ENCODE data around the gene FBXO28.

The FBXO28 gene

GRCh38 chr1:224095867-224096266, 18.0 kb upstream of the FBXO28 start:
- no peak for DNase-seq

GRCh38 chr1:224096773-224097172, 17.1 kb upstream of the FBXO28 start:
- DNase-seq, result no peak

- DNase-seq, result no peak
These were observed 15.9 kb upstream of the FBXO28 start for GRCh38 chr1:224098007-224098406.

DNA sequence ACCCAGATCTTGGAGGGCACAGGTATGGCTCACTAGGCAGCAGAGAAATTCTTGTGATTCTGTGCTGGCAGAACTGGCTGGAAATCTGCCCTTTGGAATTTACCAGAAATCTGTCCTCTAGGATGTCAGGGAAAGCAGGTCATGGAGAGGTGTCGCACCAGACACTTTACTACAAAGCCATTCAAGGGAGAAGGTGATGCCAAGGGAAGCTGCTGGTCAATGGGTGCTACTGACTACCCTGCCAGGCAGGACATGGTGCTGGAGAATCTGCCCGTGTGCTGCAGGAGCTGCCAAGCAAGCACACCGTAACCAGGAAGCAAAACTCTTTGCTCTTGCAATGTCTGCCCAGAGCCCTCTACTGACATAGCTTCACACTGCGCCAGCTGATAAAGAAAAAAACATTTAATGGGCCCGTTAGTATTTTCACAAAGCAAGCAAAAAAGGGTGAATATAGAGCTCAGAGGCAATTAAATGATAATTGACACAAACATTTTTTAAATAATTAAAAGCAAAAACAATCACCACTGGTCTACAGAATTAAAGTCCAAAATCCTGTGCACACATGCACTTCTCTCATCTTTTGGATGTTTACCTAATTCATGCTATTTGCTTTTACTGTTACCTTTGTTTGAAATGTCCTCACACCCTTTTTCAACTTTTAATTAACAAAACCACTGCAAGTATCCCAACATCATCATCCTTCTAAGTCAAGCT, 7.2 kb upstream of the FBXO28 start:
- no peak for DNase-seq

GRCh38 chr1:224107282-224107625, 6.7 kb upstream of the FBXO28 start:
- DNase-seq, result no peak

- no peak for DNase-seq
These were observed 4.9 kb upstream of the FBXO28 start for GRCh38 chr1:224108991-224109390.

DNA sequence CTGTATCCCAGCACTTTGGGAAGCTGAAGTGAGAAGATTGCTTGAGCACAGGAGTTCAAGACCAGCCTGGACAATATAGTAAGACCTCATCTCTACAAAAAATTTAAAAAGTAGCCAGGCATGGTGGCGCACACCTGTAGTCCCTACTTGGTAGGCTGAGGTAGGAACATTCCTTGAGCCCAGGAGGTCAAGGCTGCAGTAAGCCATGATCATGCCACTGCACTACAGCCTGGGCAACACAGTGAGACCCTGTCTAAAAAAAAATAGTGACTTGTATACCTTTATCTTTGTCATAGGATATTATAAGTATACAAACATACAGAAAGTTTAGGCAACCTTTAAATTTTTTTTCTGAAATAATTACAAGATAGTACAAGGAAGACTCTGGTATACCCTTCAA, 3.9 kb upstream of the FBXO28 start:
- DNase-seq, result no peak

GRCh38 chr1:224113005-224113404, 906 bp upstream of the FBXO28 start:
- DNase-seq, result no peak

- DNase-seq, result no peak
These were observed 380 bp upstream of the FBXO28 start for GRCh38 chr1:224113545-224113917.

- no peak for DNase-seq
These were observed 870 bp downstream of the FBXO28 start for GRCh38 chr1:224114787-224115175.

DNA sequence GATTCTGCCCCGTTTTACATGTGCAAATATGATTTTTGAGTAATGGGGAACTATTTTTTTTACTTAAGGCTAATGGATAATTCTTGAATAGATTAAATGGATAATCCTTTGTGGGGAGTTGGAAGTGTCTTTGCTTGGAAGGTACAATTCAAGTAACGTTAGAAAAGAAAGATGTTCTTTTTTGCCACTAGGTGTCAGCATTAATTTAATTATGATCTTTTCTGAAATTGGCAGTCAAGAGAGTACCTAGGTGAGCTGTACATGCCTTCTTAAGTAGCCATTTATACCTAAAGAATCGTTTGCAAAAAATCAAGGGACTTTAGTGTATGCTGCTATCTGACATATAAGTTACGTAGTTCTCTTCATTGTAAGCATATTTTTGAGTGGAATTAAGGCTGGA, 2.2 kb downstream of the FBXO28 start:
- no peak for DNase-seq

DNA sequence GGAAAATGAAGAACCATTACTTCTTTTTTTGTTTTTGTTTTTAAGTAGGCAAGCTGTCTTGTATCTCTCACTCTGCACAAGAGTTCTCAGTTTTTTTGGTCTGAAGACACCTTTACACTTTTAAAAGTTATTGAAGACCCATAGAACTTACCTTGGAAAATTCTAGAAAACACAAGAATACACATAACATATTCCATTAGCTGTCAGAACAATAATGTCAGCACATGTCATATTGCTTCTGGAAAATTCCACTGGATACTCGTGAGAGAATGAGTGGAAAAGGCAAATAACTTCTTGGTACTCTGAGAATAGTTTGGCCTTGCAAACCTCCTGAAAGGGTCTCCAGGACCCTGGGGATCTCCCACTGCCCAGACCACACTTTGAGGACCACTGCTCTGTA, 4.8 kb downstream of the FBXO28 start:
- no peak for DNase-seq

- DNase-seq, result no peak
These were observed 9.2 kb downstream of the FBXO28 start for GRCh38 chr1:224123136-224123535.

GRCh38 chr1:224124220-224124619, 10.3 kb downstream of the FBXO28 start:
- no peak for DNase-seq

DNA sequence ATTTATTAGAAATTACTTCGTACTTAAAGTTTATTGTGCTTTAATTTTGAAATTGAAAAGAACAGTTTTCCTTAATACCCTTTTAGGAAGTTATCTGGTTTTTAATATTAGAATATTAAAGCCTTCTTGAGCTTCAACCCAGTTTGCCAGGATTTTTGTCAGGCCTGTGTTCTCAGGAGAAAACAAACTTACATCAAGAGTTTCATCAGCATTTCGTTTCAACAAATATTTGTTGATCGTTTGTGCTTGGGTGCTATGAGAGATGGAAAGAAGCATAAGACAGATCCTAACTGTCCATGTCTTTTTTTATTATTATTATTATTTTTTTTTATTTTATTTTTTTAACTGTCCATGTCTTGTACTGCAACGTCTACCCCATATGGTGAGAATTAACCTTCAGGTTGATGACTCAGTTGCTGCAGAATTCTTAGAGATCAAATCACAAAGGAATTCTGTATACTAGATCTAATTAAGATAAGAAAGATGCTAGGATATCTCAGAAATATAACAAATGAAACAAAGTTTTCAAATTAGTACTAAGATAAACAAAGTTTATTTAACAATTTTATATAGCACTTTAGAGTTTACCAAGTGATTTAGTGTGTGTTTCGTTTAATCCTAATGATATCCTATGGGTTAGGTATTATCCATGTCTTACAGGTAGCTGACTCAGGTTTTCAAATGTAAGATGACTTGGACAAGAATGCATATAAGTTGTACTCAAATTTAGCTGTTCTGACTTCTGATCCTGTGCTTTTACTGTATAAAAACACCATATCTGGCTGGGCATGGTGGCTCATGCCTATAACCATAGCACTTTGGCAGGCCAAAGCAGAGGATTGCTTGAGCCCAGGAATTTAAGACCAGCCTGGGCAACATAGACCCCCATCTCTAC, 14.3 kb downstream of the FBXO28 start:
- DNase-seq, result no peak

- DNase-seq, result no peak
These were observed 17.3 kb downstream of the FBXO28 start for GRCh38 chr1:224131253-224131652.

DNA sequence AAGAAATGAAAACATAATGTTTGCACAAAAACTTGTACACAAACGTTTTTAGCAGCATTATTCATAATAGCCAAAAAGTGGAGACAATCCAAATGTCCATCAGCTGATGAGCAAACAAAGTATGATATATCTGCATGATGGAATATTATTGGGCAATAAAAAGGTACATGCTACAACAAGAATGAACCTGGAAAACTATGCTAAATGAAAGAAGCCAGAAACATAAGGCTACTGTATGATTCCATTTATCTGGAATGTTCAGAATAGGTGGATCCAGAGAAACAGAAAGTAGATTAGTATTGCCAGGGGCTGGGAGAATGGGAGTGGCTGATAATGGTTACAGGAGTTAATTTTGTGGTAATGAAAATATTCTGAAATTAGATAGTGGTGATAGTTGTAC, 19.0 kb downstream of the FBXO28 start:
- no peak for DNase-seq

GRCh38 chr1:224133741-224134299, 19.9 kb downstream of the FBXO28 start:
- DNase-seq, result no peak

DNA sequence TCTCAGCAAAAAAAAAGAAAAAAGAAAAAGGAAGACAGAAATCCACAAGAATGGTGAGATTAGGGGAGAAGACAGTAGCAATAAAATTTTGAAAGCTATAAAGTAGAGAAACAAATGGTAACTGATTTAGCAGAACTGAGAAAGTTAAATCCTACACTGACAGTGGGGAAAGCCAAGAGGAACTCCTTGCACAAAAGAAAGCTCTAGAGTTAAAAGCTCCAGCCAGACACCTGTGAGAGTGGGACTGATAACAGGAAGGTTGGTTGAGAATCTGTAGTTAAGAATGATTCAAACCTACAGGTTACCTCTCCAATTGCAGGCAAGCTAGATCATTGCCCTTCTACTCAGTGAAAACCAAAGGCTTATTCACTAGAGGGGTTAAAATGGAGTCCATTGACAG, 23.6 kb downstream of the FBXO28 start:
- DNase-seq, result no peak

DNA sequence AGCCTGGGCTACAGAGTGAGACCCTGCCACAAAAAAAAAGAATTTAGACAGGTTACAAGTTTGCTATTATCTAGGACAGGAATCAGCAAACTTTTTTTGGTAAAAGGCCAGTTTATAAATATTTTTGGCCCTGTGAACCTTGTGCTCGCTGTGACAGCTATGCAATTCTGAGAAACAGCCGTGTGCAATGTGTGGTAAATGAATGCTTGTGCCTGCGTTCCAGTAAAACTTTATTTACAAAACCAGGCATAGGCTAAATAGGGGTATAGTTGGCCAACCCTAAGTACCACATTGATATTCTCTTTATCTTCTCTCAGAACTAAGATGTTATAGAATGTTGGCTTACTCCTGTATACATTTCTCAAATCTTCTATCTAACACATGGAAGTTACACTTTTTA, 24.3 kb downstream of the FBXO28 start:
- no peak for DNase-seq

DNA sequence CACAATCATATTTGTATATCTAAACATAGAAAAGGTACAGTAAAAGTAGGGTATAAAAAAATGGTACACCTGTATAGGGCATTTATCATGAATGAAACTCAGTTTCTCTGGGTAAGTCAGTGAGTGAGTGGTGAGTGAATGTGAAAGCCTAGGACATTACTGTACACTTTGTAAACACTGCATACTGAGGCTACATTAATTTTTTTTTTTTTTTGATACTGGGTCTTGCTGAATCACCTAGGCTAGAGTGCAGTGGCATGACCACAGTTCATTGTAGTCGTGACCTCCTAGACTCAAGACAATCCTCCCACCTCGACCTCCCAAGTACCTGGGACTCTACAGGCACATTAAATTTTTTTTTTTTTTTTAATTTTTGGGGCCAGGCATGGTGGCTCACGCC, 27.8 kb downstream of the FBXO28 start:
- DNase-seq, result no peak

DNA sequence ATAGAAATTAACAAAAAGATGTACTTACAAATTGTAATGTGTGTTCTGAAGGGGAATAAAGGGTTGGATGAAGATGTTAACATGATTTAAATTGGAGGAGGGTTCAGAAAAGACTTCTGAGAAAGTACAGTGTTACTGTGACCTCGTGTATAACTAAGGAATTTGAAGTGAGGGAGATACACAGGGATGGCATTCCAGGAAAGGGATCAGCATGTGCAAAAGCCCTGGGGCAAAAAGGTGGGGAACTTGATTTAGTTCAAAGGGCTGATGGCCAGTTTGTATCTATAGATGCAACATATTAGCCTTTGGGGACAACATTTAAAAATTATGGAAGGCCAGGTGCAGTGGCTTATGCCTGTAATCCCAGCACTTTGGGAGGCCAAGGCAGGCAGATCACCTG, 35.8 kb downstream of the FBXO28 start:
- no peak for DNase-seq

GRCh38 chr1:224151117-224151516, 37.2 kb downstream of the FBXO28 start:
- no peak for DNase-seq

- DNase-seq, result no peak
These were observed 43.4 kb downstream of the FBXO28 start for GRCh38 chr1:224157316-224157715.
